H1 (cell line): Measurements from ENCODE around the gene SYT17. TPM values are rescaled to one million over a fixed set of nuclear protein-coding genes. Genes with fewer than 3 reads are reported as not detected.

Experiments
- CTCF ChIA-PET: fragments of 300-600 bp; sonication (Branson Sonifier 250); formaldehyde crosslinking; loops from one replicate; lab custom pipeline; 2021; ENCODE audit not compliant: partially characterized antibody; lab: Charles Lee
- POLR2A ChIA-PET: fragments of 300-600 bp; sonication (Branson Sonifier 250); formaldehyde crosslinking; loops from one replicate; lab custom pipeline; 2021; ENCODE audit warnings: inconsistent platforms; ENCODE audit not compliant: partially characterized antibody; lab: Charles Lee
- DNase-seq, 2 experiments: peaks; one replicate each; pipeline versions ENCODE4 v3.0.0 to v3.0.0-alpha.2; 2010 to 2022; ENCODE audit warnings: low spot score in 2 of 2, low read depth in 1 of 2, mixed read lengths in 1 of 2
- FAIRE-seq: peaks from 2 replicates; lab custom pipeline; 2011; peaks lifted over from hg19 to GRCh38; lab: Jason Lieb, UNC
- H2AFZ ChIP-seq: 2 replicates; pipeline ENCODE4 v1.8.1; 2012; ENCODE audit warnings: low read length, inconsistent platforms
- H2AK5ac ChIP-seq: 2 replicates; pipeline ENCODE4 v1.6.1; 2013; ENCODE audit warnings: low read depth, low read length
- H2BK120ac ChIP-seq: replicated peaks from 2 replicates; pipeline ENCODE3; 2013; ENCODE audit warnings: low read depth, low read length, inconsistent platforms
- H2BK12ac ChIP-seq: 2 replicates; pipeline ENCODE4 v1.6.1; 2013; ENCODE audit warnings: low read depth, low read length
- H2BK15ac ChIP-seq: 2 replicates; pipeline ENCODE4 v1.6.1; 2013; ENCODE audit warnings: low read length
- H2BK20ac ChIP-seq: 2 replicates; pipeline ENCODE4 v1.6.1; 2013; ENCODE audit warnings: low read length
- H2BK5ac ChIP-seq: 2 replicates; pipeline ENCODE4 v1.6.1; 2013; ENCODE audit warnings: low read depth, low read length
- H3K14ac ChIP-seq: 2 replicates; pipeline ENCODE4 v1.6.1; 2013; ENCODE audit warnings: inconsistent platforms; ENCODE audit not compliant: insufficient read length
- H3K18ac ChIP-seq: 2 replicates; pipeline ENCODE4 v1.6.1; 2013; ENCODE audit warnings: low read length; ENCODE audit errors: extremely low read depth
- H3K23ac ChIP-seq: 2 replicates; pipeline ENCODE4 v1.6.1; 2013; ENCODE audit warnings: inconsistent platforms; ENCODE audit not compliant: insufficient read length
- H3K23me2 ChIP-seq: 2 replicates; pipeline ENCODE4 v1.6.1; 2013; ENCODE audit warnings: low read depth, low read length
- H3K27ac ChIP-seq: 2 replicates; pipeline ENCODE4 v1.6.1; 2011; ENCODE audit warnings: low read depth, low read length, inconsistent platforms
- H3K27me3 ChIP-seq, 4 experiments: replicated peaks in 1 of 4; 1 replicate in 1 of 4; 2 replicates in 3 of 4; pipeline versions ENCODE4 v1.6.1 to v1.8.1; 2011 to 2013; ENCODE audit warnings: low read length in 3 of 4, mild to moderate bottlenecking in 3 of 4, inconsistent platforms in 2 of 4, mixed read lengths in 2 of 4, moderate library complexity in 1 of 4; ENCODE audit not compliant: control insufficient read depth in 3 of 4, insufficient read depth in 3 of 4; ENCODE audit errors: extremely low read depth in 1 of 4
- H3K36me3 ChIP-seq, 4 experiments: 2 replicates each; pipeline versions ENCODE4 v1.6.1 to v1.8.1; 2011 to 2013; ENCODE audit warnings: mild to moderate bottlenecking in 4 of 4, low read length in 3 of 4, moderate library complexity in 2 of 4, control low read depth in 1 of 4, inconsistent platforms in 1 of 4; ENCODE audit not compliant: insufficient read depth in 4 of 4, control insufficient read depth in 2 of 4
- H3K4ac ChIP-seq: replicated peaks from 2 replicates; pipeline ENCODE3; 2013; ENCODE audit warnings: low read length, low read depth, mixed read lengths, inconsistent platforms; ENCODE audit not compliant: insufficient read length
- H3K4me1 ChIP-seq, 4 experiments: replicated peaks in 1 of 4; 1 replicate in 1 of 4; 2 replicates in 3 of 4; pipeline versions ENCODE4 v1.6.1 to v1.8.1; 2011 to 2013; ENCODE audit warnings: low read length in 3 of 4, inconsistent platforms in 2 of 4, mixed read lengths in 1 of 4; ENCODE audit not compliant: insufficient read depth in 4 of 4, control insufficient read depth in 3 of 4
- H3K4me2 ChIP-seq, 2 experiments: 2 replicates each; pipeline versions ENCODE4 v1.6.1 to v1.8.1; 2011 to 2013; ENCODE audit warnings: low read depth in 2 of 2, low read length in 2 of 2, control low read depth in 1 of 2, inconsistent platforms in 1 of 2, mild to moderate bottlenecking in 1 of 2; ENCODE audit not compliant: insufficient read depth in 1 of 2
- H3K4me3 ChIP-seq, 4 experiments: fragments of 200-600, 300-600 bp in 1 of 4; sonication (generic), shearing (Covaris generic), sonication (Bioruptor Twin) in 1 of 4; 2 replicates each; pipeline versions ENCODE4 v1.5.1 to v1.8.1; 2011 to 2016; ENCODE audit warnings: low read length in 4 of 4, low read depth in 3 of 4, control low read depth in 2 of 4, inconsistent platforms in 2 of 4, mild to moderate bottlenecking in 2 of 4, mixed read lengths in 1 of 4, moderate library complexity in 1 of 4; ENCODE audit not compliant: insufficient read depth in 2 of 4; ENCODE audit errors: extremely low read depth in 1 of 4
- H3K56ac ChIP-seq: replicated peaks from 2 replicates; pipeline ENCODE3; 2013; ENCODE audit warnings: low read depth, mild to moderate bottlenecking, mixed read lengths, low read length, inconsistent platforms; ENCODE audit not compliant: insufficient read length
- H3K79me1 ChIP-seq: 2 replicates; pipeline ENCODE4 v1.6.1; 2013; ENCODE audit warnings: low read depth, low read length, control low read depth
- H3K79me2 ChIP-seq, 2 experiments: 2 replicates each; pipeline versions ENCODE4 v1.6.1 to v1.8.1; 2012 to 2013; ENCODE audit warnings: low read length in 2 of 2, mild to moderate bottlenecking in 2 of 2, inconsistent platforms in 1 of 2; ENCODE audit not compliant: insufficient read depth in 2 of 2, control insufficient read depth in 1 of 2
- H3K9ac ChIP-seq, 4 experiments: replicated peaks in 1 of 4; 1 replicate in 1 of 4; 2 replicates in 3 of 4; pipeline versions ENCODE4 v1.6.1 to v1.8.1; 2011 to 2013; ENCODE audit warnings: low read depth in 3 of 4, low read length in 3 of 4, control low read depth in 2 of 4, mild to moderate bottlenecking in 2 of 4, moderate library complexity in 2 of 4, inconsistent platforms in 1 of 4; ENCODE audit errors: extremely low read depth in 1 of 4
- H3K9me3 ChIP-seq, 2 experiments: 2 replicates each; pipeline versions ENCODE4 v1.6.1 to v1.8.1; 2012 to 2013; ENCODE audit warnings: mild to moderate bottlenecking in 2 of 2, moderate library complexity in 2 of 2, control low read depth in 1 of 2, inconsistent platforms in 1 of 2, low read depth in 1 of 2, low read length in 1 of 2, mixed read lengths in 1 of 2; ENCODE audit not compliant: insufficient read depth in 2 of 2
- H4K20me1 ChIP-seq, 2 experiments: replicated peaks in 1 of 2; 2 replicates each; pipeline versions ENCODE3 to v1.8.1; 2011 to 2013; ENCODE audit warnings: inconsistent platforms in 2 of 2, low read length in 2 of 2, mild to moderate bottlenecking in 1 of 2; ENCODE audit not compliant: insufficient read depth in 2 of 2, control insufficient read depth in 1 of 2
- H4K5ac ChIP-seq: 2 replicates; pipeline ENCODE4 v1.6.1; 2013; ENCODE audit warnings: low read length, low read depth, mixed read lengths, inconsistent platforms; ENCODE audit not compliant: insufficient read length
- H4K8ac ChIP-seq: 2 replicates; pipeline ENCODE4 v1.8.0; 2013; ENCODE audit warnings: mild to moderate bottlenecking, moderate library complexity, low read length, inconsistent platforms; ENCODE audit not compliant: insufficient read depth; ENCODE audit errors: extremely low read depth
- H4K91ac ChIP-seq: replicated peaks from 2 replicates; pipeline ENCODE3; 2013; ENCODE audit warnings: low read length, mixed read lengths, inconsistent platforms; ENCODE audit not compliant: insufficient read length
- ASH2L ChIP-seq: fragments of 200-600, 300-600 bp; sonication (generic); IDR thresholded peaks from one replicate; pipeline ENCODE4 v1.7.1; 2017; ENCODE audit warnings: low read length
- ATF3 ChIP-seq: IDR thresholded peaks from 2 replicates; pipeline ENCODE4 v1.6.1; 2011; ENCODE audit warnings: low read depth, mild to moderate bottlenecking, low read length; ENCODE audit not compliant: insufficient read depth
- EGR1 ChIP-seq: IDR thresholded peaks from 2 replicates; pipeline ENCODE4 v1.6.1; 2011; ENCODE audit warnings: low read depth, low read length, borderline replicate concordance
- HDAC6 ChIP-seq: IDR thresholded peaks from one replicate; pipeline ENCODE4 v1.7.1; 2012; ENCODE audit warnings: low read depth, mild to moderate bottlenecking, inconsistent platforms, low read length, moderate library complexity
- JUND ChIP-seq: IDR thresholded peaks from 2 replicates; pipeline ENCODE4 v1.6.1; 2011; ENCODE audit warnings: mild to moderate bottlenecking, improper control_type of control experiment, low read length
- MAFK ChIP-seq: IDR thresholded peaks from 2 replicates; pipeline ENCODE4 v1.6.1; 2012; ENCODE audit warnings: low read depth, mild to moderate bottlenecking, improper control_type of control experiment, low read length
- PHF8 ChIP-seq: fragments of 200-600 bp; sonication (generic); conservative IDR thresholded peaks from 2 replicates; pipeline ENCODE4 v1.7.1; 2012; ENCODE audit warnings: low read depth, mild to moderate bottlenecking, inconsistent platforms, low read length, moderate library complexity
- POLR2AphosphoS5 ChIP-seq: IDR thresholded peaks from 2 replicates; pipeline ENCODE4 v1.6.1; 2011; ENCODE audit warnings: low read depth, low read length
- SAP30 ChIP-seq: fragments of 300-600 bp; sonication (generic); IDR thresholded peaks from 2 replicates; pipeline ENCODE4 v1.7.1; 2012; ENCODE audit warnings: low read length, moderate library complexity, mild to moderate bottlenecking, inconsistent platforms; ENCODE audit not compliant: insufficient read depth, insufficient replicate concordance
- SIX5 ChIP-seq: IDR thresholded peaks from 2 replicates; pipeline ENCODE4 v1.6.1; 2011; ENCODE audit warnings: mild to moderate bottlenecking, low read depth, low read length
- SP4 ChIP-seq: IDR thresholded peaks from 2 replicates; pipeline ENCODE4 v1.6.1; 2012; ENCODE audit warnings: low read length, inconsistent platforms
- SUZ12 ChIP-seq: fragments of 200-600 bp; sonication (generic); IDR thresholded peaks from 2 replicates; pipeline ENCODE4 v1.6.1; 2012; ENCODE audit warnings: mild to moderate bottlenecking, inconsistent platforms, low read length, moderate library complexity, mixed read lengths
- TEAD4 ChIP-seq: IDR thresholded peaks from 2 replicates; pipeline ENCODE4 v1.6.1; 2012; ENCODE audit warnings: low read depth, low read length, inconsistent platforms, mixed read lengths
- USF2 ChIP-seq: IDR thresholded peaks from 2 replicates; pipeline ENCODE4 v1.6.1; 2011; ENCODE audit warnings: low read length, improper control_type of control experiment
- WGBS, 2 experiments: shearing (Covaris generic) in 1 of 2; methylation state at CpG; one replicate each; pipeline versions ENCODE4 v1.1.6 to v1.1.7; 2013 to 2015; ENCODE audit warnings: low lambda C conversion rate in 2 of 2, mixed read lengths in 2 of 2, inconsistent platforms in 1 of 2, low coverage in 1 of 2, missing lambda C conversion rate in 1 of 2; ENCODE audit not compliant: insufficient replicate concordance in 2 of 2, insufficient coverage in 1 of 2, insufficient read length in 1 of 2; ENCODE audit errors: extremely low coverage in 1 of 2, missing lambda C conversion rate in 1 of 2; 5-methylcytosine and 5-hydroxymethylcytosine counted together
- polyA plus RNA-seq, 7 experiments: library from polyadenylated mRNA; depleted of rRNA in 3 of 7; stranded (reverse) in 5 of 7; unstranded in 2 of 7; fragments of >200 nt in 5 of 7; fragments of 200-250 nt in 2 of 7; gene quantifications; 1 replicate in 5 of 7; 2 replicates in 1 of 7; 4 replicates in 1 of 7; pipeline versions ENCODE4 v1.2.1 to v1.2.3, GENCODE V29; 2011 to 2013; ENCODE audit warnings: missing spikeins in 2 of 7, mixed read lengths in 2 of 7
- total RNA-seq: library from RNA; stranded (reverse); fragmentation: NEBNext Ultra II Directional; extraction: Animal tissue kit (Norgen Biotek cat#: 25700); gene quantifications from 2 replicates; pipeline ENCODE4 v1.2.1, GENCODE V29; 2021

SYT17 gene
- total and polyA plus RNA-seq, 2 of the 8 experiments (the other 6 are each of a cell fraction or from before 2014, with no cell fraction given), result 5.8 to 18.1 TPM

- H4K20me1 ChIP-seq, result peaks cover 0 to 1% of the 10 kb centered on the region in 2 experiments
- H3K56ac ChIP-seq, result no peak overlapping the region
- H3K9me3 ChIP-seq, result no peaks in the 10 kb centered on the region
- ChIA-PET POLR2A (no interaction called here), CTCF (no interaction called here)
- H2AFZ ChIP-seq, result no peak overlapping the region
- no peak overlapping the region for H4K91ac ChIP-seq
- no peak overlapping the region for H4K8ac ChIP-seq
- H3K79me2 ChIP-seq, result no peaks in the 10 kb centered on the region
- no peak overlapping the region for H3K23ac ChIP-seq
- no peak overlapping the region for H2BK15ac ChIP-seq
- FAIRE-seq (no peak), DNase-seq (no peak)
- H3K9ac ChIP-seq, result no peak overlapping the region
- 88% methylated on average over 3 of the region's 3 CpGs; no CpG with 5 or more reads in 1 of the 2 experiments for WGBS, 2 experiments
- H3K27me3 ChIP-seq, result no peaks in the 10 kb centered on the region
- H3K4ac ChIP-seq, result no peak overlapping the region
- H4K5ac ChIP-seq, result no peak overlapping the region
- H2AK5ac ChIP-seq, result no peak overlapping the region
- no peak overlapping the region for H2BK20ac ChIP-seq
- no peak overlapping the region for H3K14ac ChIP-seq
- H3K36me3 ChIP-seq, result no peaks in the 10 kb centered on the region
- H3K27ac ChIP-seq, result no peak overlapping the region
- H2BK5ac ChIP-seq, result no peak overlapping the region
- no peak overlapping the region for H3K4me3 ChIP-seq
- H3K23me2 ChIP-seq, result no peaks in the 10 kb centered on the region
- no peak overlapping the region for H2BK120ac ChIP-seq
- no peak overlapping the region for H3K4me2 ChIP-seq
- no peak overlapping the region for H2BK12ac ChIP-seq
- H3K18ac ChIP-seq, result no peak overlapping the region
- H3K79me1 ChIP-seq, result no peaks in the 10 kb centered on the region
- H3K4me1 ChIP-seq, result peaks cover 0 to 2% (median 0%) of the 10 kb centered on the region in 4 experiments; a peak in 1 of 7 replicates
- TF ChIP-seq USF2, result no peak
- no peak for TF ChIP-seq SAP30
- no peak for TF ChIP-seq PHF8
- TF ChIP-seq POLR2AphosphoS5, result no peak
- TF ChIP-seq SUZ12, result no peak
- TF ChIP-seq EGR1, result no peak
- no peak for TF ChIP-seq ASH2L
- TF ChIP-seq TEAD4, result no peak
- TF ChIP-seq ATF3, result no peak
- TF ChIP-seq SIX5, result no peak
- no peak for TF ChIP-seq HDAC6
- no peak for TF ChIP-seq SP4
- no peak for TF ChIP-seq MAFK
- TF ChIP-seq JUND, result no peak
These were observed 114.1 kb downstream of the SYT17 start for GRCh38 chr16:19282101-19282500.
